22Rv1 (cell line): ENCODE data around the gene RIMOC1.

Experiments
- H3K27ac ChIP-seq: fragments of 450-650 bp; 2 replicates; pipeline ENCODE4 v1.5.1; 2017
- ZFX ChIP-seq: fragments of 450-650 bp; IDR thresholded peaks from 2 replicates; pipeline ENCODE4 v1.6.1; 2017; ENCODE audit warnings: antibody characterized with exemption, borderline replicate concordance
- TF ChIP-seq, protein P1 (sequence below): fragments of 450-650 bp; IDR thresholded peaks from 2 replicates; pipeline ENCODE4 v1.5.1; 2017; ENCODE audit warnings: mild to moderate bottlenecking

Gene RIMOC1

DNA sequence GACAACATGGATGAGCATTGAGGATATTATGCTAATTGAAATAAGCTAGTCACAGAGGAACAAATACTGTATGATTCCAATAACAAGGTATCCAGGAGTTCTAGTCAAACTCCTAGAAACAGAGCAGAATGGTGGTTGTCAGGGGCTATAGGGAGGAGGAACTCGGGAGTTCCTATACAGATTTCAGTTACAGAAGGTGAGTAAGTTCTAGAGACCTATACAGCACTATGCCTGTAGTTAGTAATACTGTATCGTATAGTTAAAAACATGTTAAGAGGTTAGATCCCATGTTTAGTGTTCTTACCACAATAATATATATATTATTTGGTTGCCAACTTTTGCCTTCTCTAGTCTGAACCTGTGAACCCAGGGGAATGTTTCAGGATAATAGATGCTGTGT, 26.0 kb upstream of the RIMOC1 start:
- TF ChIP-seq, protein P1, sequence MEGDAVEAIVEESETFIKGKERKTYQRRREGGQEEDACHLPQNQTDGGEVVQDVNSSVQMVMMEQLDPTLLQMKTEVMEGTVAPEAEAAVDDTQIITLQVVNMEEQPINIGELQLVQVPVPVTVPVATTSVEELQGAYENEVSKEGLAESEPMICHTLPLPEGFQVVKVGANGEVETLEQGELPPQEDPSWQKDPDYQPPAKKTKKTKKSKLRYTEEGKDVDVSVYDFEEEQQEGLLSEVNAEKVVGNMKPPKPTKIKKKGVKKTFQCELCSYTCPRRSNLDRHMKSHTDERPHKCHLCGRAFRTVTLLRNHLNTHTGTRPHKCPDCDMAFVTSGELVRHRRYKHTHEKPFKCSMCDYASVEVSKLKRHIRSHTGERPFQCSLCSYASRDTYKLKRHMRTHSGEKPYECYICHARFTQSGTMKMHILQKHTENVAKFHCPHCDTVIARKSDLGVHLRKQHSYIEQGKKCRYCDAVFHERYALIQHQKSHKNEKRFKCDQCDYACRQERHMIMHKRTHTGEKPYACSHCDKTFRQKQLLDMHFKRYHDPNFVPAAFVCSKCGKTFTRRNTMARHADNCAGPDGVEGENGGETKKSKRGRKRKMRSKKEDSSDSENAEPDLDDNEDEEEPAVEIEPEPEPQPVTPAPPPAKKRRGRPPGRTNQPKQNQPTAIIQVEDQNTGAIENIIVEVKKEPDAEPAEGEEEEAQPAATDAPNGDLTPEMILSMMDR = no peak
- TF ChIP-seq ZFX = no peak
- no peak overlapping the region for H3K27ac ChIP-seq

DNA sequence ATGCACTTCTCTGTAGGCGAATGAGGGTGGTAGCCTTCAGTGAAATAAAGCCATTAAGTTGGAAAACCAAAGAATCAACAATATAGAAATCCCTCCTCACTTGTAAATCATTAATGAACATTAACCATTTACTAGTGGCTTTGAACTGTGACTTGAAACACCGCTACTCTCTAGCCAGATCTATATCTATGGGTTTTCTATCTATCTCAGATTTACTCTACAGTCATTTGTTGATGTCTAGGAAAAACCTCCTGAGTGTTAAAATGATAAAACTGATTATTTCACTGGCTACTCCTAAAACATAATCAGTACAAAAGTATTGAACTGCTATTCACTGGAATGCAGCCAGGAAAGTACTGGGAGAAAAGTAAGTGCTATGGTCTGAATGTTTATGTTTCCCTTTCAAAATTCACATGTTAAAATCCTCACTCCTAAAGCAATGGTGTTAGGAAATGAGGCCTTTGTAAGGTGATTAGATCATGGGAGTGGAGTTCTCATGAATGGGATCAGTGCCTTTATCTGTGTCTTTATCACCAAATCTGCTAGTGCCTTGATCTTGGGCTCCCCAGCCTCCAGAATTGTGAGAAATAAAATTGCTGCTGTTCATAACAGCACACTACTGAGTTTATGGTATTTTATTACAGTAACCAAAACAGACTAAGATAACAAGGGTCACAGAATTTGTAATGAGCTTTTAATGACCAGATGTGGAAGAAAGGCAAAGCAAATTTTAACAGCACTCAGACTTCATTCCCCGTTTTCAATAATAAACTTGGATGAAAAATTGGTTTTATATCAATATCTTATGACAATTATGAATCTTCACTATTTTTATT, 25.3 kb upstream of the RIMOC1 start:
- TF ChIP-seq ZFX = no peak
- TF ChIP-seq, protein P1 = no peak
- H3K27ac ChIP-seq = no peak overlapping the region

DNA sequence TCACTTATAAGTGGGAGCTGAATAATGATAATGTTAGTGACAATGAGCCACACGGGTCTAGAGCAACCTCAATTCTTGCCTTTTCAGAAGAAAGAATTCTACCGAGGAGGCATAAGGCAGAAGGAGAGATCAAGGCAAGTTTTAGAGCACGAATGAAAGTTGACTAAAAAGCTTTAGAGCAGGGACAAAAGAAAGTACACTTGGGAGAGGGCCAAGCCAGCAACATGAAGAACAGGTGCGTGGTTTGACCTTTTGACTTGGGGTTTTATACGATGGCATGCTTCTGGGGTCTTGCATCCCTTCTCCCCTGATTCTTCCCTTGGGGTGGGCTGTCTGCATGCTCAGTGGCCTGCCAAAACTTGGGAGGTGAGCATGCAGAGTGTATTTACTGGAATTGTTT, 21.4 kb upstream of the RIMOC1 start:
- H3K27ac ChIP-seq = no peak overlapping the region
- no peak for TF ChIP-seq ZFX
- TF ChIP-seq, protein P1 = no peak

- no peak overlapping the region for H3K27ac ChIP-seq
- TF ChIP-seq ZFX = no peak
- TF ChIP-seq, protein P1 = no peak
These were observed 20.9 kb upstream of the RIMOC1 start for GRCh38 chr5:41883243-41883642.

- H3K27ac ChIP-seq = no peak overlapping the region
- no peak for TF ChIP-seq ZFX
- TF ChIP-seq, protein P1 = no peak
These were observed 20.2 kb upstream of the RIMOC1 start for GRCh38 chr5:41883936-41884335.

DNA sequence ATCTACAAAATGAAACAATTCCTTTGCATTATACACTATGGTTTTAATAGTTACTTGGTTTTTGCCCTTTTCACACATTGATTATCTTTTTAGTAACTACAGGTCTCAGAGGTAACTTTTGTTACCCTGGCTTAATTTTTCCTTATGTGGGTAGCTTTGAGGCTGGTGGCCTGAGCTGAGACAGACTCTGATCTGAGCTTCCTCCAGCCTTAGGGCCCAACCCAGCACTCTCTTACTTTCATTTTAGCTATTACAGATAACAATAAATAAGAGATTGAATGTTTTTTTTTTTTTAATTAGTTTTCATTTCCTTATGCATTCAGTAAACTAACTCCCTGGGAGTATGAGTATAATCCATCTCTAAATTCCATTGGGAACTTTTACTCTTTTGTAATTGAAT, 18.9 kb upstream of the RIMOC1 start:
- no peak for TF ChIP-seq ZFX
- TF ChIP-seq, protein P1 = no peak

DNA sequence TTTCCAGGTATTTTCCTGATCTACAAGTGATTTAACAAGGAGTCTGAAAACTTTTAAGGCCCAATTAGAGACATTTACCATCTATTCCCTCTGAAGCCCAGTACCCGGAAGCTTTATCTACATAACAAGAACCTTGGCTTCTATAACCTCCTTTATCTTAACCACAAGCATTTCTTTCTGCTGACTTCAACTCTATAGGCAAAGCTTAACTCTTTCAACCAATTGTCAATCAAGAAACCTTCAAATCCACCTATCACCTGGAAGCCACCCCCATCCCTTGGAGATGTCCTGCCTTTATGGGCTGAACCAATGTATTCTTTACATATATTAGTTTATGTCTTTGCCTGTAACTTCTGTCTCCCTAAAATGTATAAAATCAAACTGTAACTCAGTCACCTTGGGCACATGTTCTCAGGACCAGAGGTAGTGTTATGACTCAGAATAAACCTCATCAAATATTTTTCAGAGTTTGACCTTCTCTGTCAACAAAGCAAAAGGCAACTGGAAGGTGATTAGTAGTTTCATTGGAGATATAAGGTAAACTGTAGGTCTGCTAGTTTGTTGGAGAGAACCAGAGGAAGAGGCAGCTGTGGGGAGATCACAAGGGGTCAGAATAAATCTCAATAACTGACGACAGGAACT, 13.0 kb upstream of the RIMOC1 start:
- no peak overlapping the region for H3K27ac ChIP-seq
- TF ChIP-seq, protein P1 = no peak
- no peak for TF ChIP-seq ZFX

More for the DNA sequence above, 18.9 kb upstream of the RIMOC1 start:
- H3K27ac ChIP-seq = no peak overlapping the region
